ENCODE results near the gene L1CAM. TPM values are rescaled to one million over a fixed set of nuclear protein-coding genes. Genes with fewer than 3 reads are reported as not detected.

The L1CAM gene
- total and polyA plus RNA-seq, 9 of the 15 experiments (the other 6 are each of a cell fraction or from before 2014, with no cell fraction given) = 0.09 to 0.86 (median 0.26) TPM; not detected in 3

DNA sequence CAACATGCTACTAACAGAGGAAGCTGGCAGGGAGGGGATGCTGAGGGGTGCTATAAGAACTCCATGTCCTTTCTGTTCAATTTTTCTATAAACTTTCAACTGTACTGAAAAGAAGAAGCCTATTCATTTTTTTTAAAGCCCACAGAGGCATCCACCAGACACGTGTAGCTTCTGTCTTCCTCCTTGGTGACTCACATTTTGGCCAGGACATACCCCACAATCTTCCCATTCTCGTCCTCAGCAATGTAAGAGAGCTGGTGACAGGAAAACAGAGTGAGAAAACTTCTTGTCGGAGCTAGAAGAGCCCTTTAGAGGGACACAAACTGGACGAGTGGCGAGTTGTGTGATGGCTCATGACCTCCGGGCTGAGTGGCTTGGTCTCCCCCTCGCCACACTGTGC, 47.8 kb upstream of the L1CAM start:
- FAIRE-seq = no peak
- in situ Hi-C loops (cut with MboI) = no loop called here
- TF ChIP-seq, protein P1, sequence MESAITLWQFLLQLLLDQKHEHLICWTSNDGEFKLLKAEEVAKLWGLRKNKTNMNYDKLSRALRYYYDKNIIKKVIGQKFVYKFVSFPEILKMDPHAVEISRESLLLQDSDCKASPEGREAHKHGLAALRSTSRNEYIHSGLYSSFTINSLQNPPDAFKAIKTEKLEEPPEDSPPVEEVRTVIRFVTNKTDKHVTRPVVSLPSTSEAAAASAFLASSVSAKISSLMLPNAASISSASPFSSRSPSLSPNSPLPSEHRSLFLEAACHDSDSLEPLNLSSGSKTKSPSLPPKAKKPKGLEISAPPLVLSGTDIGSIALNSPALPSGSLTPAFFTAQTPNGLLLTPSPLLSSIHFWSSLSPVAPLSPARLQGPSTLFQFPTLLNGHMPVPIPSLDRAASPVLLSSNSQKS (CRISPR knock-in tag; IDR thresholded peaks at IDR 0.05) = no peak
- TF ChIP-seq ZNF174 (CRISPR knock-in tag; IDR thresholded peaks at IDR 0.05) = no peak
- no peak for TF ChIP-seq FOXA3 (CRISPR knock-in tag; conservative IDR thresholded peaks at IDR 0.05 in 1 of 2, IDR thresholded peaks at IDR 0.05 in 1 of 2)
- TF ChIP-seq CBX2 (IDR thresholded peaks at IDR 0.05; ENCODE audit: insufficient read depth, low read length, poor library complexity, severe bottlenecking) = no peak
- TF ChIP-seq FOSL1 (tag; conservative IDR thresholded peaks at IDR 0.05) = 0 out of 2 replicates have a peak, but pooled peaks have one; percentile 15
- TF ChIP-seq ZKSCAN3 (CRISPR knock-in tag; IDR thresholded peaks at IDR 0.05) = no peak
- no peak for TF ChIP-seq SLC30A9 (CRISPR knock-in tag; IDR thresholded peaks at IDR 0.05)
- TF ChIP-seq, protein P2, sequence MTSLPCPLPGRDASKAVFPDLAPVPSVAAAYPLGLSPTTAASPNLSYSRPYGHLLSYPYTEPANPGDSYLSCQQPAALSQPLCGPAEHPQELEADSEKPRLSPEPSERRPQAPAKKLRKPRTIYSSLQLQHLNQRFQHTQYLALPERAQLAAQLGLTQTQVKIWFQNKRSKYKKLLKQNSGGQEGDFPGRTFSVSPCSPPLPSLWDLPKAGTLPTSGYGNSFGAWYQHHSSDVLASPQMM (CRISPR knock-in tag; IDR thresholded peaks at IDR 0.05) = no peak
- TF ChIP-seq, protein P3, sequence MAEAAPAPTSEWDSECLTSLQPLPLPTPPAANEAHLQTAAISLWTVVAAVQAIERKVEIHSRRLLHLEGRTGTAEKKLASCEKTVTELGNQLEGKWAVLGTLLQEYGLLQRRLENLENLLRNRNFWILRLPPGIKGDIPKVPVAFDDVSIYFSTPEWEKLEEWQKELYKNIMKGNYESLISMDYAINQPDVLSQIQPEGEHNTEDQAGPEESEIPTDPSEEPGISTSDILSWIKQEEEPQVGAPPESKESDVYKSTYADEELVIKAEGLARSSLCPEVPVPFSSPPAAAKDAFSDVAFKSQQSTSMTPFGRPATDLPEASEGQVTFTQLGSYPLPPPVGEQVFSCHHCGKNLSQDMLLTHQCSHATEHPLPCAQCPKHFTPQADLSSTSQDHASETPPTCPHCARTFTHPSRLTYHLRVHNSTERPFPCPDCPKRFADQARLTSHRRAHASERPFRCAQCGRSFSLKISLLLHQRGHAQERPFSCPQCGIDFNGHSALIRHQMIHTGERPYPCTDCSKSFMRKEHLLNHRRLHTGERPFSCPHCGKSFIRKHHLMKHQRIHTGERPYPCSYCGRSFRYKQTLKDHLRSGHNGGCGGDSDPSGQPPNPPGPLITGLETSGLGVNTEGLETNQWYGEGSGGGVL (CRISPR knock-in tag; IDR thresholded peaks at IDR 0.05) = no peak
- TF ChIP-seq ZNF12 (CRISPR knock-in tag; IDR thresholded peaks at IDR 0.05) = no peak
- TF ChIP-seq THRAP3 (IDR thresholded peaks at IDR 0.05; ENCODE audit: borderline replicate concordance) = no peak
- no peak for TF ChIP-seq ZNF24 (IDR thresholded peaks at IDR 0.05)
- TF ChIP-seq, protein P4, sequence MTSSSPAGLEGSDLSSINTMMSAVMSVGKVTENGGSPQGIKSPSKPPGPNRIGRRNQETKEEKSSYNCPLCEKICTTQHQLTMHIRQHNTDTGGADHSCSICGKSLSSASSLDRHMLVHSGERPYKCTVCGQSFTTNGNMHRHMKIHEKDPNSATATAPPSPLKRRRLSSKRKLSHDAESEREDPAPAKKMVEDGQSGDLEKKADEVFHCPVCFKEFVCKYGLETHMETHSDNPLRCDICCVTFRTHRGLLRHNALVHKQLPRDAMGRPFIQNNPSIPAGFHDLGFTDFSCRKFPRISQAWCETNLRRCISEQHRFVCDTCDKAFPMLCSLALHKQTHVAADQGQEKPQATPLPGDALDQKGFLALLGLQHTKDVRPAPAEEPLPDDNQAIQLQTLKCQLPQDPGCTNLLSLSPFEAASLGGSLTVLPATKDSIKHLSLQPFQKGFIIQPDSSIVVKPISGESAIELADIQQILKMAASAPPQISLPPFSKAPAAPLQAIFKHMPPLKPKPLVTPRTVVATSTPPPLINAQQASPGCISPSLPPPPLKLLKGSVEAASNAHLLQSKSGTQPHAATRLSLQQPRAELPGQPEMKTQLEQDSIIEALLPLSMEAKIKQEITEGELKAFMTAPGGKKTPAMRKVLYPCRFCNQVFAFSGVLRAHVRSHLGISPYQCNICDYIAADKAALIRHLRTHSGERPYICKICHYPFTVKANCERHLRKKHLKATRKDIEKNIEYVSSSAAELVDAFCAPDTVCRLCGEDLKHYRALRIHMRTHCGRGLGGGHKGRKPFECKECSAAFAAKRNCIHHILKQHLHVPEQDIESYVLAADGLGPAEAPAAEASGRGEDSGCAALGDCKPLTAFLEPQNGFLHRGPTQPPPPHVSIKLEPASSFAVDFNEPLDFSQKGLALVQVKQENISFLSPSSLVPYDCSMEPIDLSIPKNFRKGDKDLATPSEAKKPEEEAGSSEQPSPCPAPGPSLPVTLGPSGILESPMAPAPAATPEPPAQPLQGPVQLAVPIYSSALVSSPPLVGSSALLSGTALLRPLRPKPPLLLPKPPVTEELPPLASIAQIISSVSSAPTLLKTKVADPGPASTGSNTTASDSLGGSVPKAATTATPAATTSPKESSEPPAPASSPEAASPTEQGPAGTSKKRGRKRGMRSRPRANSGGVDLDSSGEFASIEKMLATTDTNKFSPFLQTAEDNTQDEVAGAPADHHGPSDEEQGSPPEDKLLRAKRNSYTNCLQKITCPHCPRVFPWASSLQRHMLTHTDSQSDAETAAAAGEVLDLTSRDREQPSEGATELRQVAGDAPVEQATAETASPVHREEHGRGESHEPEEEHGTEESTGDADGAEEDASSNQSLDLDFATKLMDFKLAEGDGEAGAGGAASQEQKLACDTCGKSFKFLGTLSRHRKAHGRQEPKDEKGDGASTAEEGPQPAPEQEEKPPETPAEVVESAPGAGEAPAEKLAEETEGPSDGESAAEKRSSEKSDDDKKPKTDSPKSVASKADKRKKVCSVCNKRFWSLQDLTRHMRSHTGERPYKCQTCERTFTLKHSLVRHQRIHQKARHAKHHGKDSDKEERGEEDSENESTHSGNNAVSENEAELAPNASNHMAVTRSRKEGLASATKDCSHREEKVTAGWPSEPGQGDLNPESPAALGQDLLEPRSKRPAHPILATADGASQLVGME (CRISPR knock-in tag; IDR thresholded peaks at IDR 0.05) = no peak
- no peak for TF ChIP-seq TCFL5 (CRISPR knock-in tag; conservative IDR thresholded peaks at IDR 0.05)

More for the DNA sequence above, 47.8 kb upstream of the L1CAM start:
- 3% methylated on average over 7 of the region's 7 CpGs for WGBS (ENCODE audit: insufficient coverage, low coverage, missing lambda C conversion rate)
- no peak for DNase-seq (ENCODE audit: extremely low read depth in 1 of 4, low spot score in 3 of 4)
- Histone ChIP-seq H3K9me3 (replicated peaks; ENCODE audit: control insufficient read depth, insufficient read depth, low read depth, low read length) (no peaks in the 10 kb centered on the region), H3K4me1 (replicated peaks in 1 of 2; ENCODE audit: control insufficient read depth in 2 of 2, insufficient read depth in 2 of 2, low read length in 2 of 2) (peaks cover 22 to 41% of the 10 kb centered on the region in 2 experiments; a peak in 4 of 5 replicates), H3K4me2 (ENCODE audit: insufficient read depth, low read length) (peak overlapping the region; percentile 97), H2AFZ (ENCODE audit: low read depth, low read length) (no peak overlapping the region), H3K27me3 (ENCODE audit: control insufficient read depth in 2 of 2, insufficient read depth in 2 of 2, low read length in 2 of 2) (no peaks in the 10 kb centered on the region), H3K9me1 (ENCODE audit: control insufficient read depth, insufficient read depth, low read length) (no peaks in the 10 kb centered on the region), H3K9ac (ENCODE audit: insufficient read depth in 1 of 2, low read depth in 2 of 2, low read length in 2 of 2) (peak overlapping the region; percentile 86 to 99), H3K36me3 (ENCODE audit: control insufficient read depth, insufficient read depth, low read length) (peaks cover 48% of the 10 kb centered on the region), H4K20me1 (replicated peaks; ENCODE audit: control insufficient read depth, insufficient read depth, low read length) (no peaks in the 10 kb centered on the region), H3K27ac (ENCODE audit: extremely low read depth, low read depth, low read length) (peak overlapping the region; percentile 71; the same call in 2 of the 3 replicates), H3K79me2 (ENCODE audit: control insufficient read depth, insufficient read depth, low read length) (peaks cover 32% of the 10 kb centered on the region), H3K4me3 (peak overlapping the region; percentile 97)
- BruUV-seq (replicated peaks) = TSS peak; percentile 46
- ChIA-PET CTCF (ENCODE audit: low intra/inter-chr PET ratio) (no interaction called here), POLR2A (interaction anchor here (0.7 kb wide), 1 partner anchor 26 kb away, joined by 3 read pairs; no protein-coding TSS in a partner anchor)
- intact Hi-C loops (cut with micrococcal nuclease) = no loop called here
- ATAC-seq = no peak

Measured in K562 (cell line).